GM23338 (cell line): Measurements from ENCODE around the gene ACSBG1.

Experiments
- CREB1 ChIP-seq: fragments of 250-450 bp; sonication (Bioruptor Pico); IDR thresholded peaks from 2 replicates; pipeline ENCODE4 v1.5.0; 2020; ENCODE audit warnings: low read depth, mild to moderate bottlenecking, moderate library complexity
- EZH2 ChIP-seq: fragments of 200-600 bp; sonication (generic); IDR thresholded peaks from one replicate; pipeline ENCODE4 v1.8.0; 2017; ENCODE audit warnings: antibody characterized with exemption, mild to moderate bottlenecking, low read depth; ENCODE audit not compliant: unreplicated experiment
- EZH2phosphoT487 ChIP-seq: fragments of 200-600 bp; sonication (generic); IDR thresholded peaks from one replicate; pipeline ENCODE4 v1.8.1; 2018; ENCODE audit warnings: antibody characterized with exemption; ENCODE audit not compliant: unreplicated experiment
- JUNB ChIP-seq: IDR thresholded peaks from one replicate; pipeline ENCODE4 v1.6.1; 2016; ENCODE audit warnings: antibody characterized with exemption; ENCODE audit not compliant: unreplicated experiment
- NANOG ChIP-seq: IDR thresholded peaks from 2 replicates; pipeline ENCODE4 v1.6.1; 2016; ENCODE audit warnings: antibody characterized with exemption, borderline replicate concordance
- POLR2AphosphoS5 ChIP-seq: IDR thresholded peaks from 2 replicates; pipeline ENCODE4 v1.6.1; 2016; ENCODE audit warnings: antibody characterized with exemption, low read depth
- REST ChIP-seq: IDR thresholded peaks from one replicate; pipeline ENCODE4 v1.6.1; 2018; ENCODE audit warnings: antibody characterized with exemption; ENCODE audit not compliant: unreplicated experiment
- STAT1 ChIP-seq: IDR thresholded peaks from one replicate; pipeline ENCODE4 v1.6.1; 2016; ENCODE audit warnings: antibody characterized with exemption; ENCODE audit not compliant: unreplicated experiment
- ZNF114 ChIP-seq: fragments of 250-450 bp; sonication (Bioruptor Pico); IDR thresholded peaks from 2 replicates; pipeline ENCODE4 v1.5.0; 2020; ENCODE audit warnings: mild to moderate bottlenecking, moderate library complexity
- ZNF331 ChIP-seq: fragments of 250-450 bp; sonication (Bioruptor Pico); IDR thresholded peaks from 2 replicates; pipeline ENCODE4 v1.5.0; 2020; ENCODE audit warnings: low read depth, mild to moderate bottlenecking, moderate library complexity
- TF ChIP-seq, protein P1 (sequence below), 2 experiments: fragments of 200-600 bp in 1 of 2; sonication (generic) in 1 of 2; conservative IDR thresholded peaks; 2 replicates each; pipeline versions ENCODE4 v1.5.1 to v1.6.1; 2016 to 2017; ENCODE audit warnings: antibody characterized with exemption in 2 of 2, low read depth in 2 of 2, mild to moderate bottlenecking in 2 of 2, moderate library complexity in 1 of 2
- TF ChIP-seq, protein P2 (sequence below): IDR thresholded peaks from 2 replicates; pipeline ENCODE4 v1.6.1; 2016; ENCODE audit warnings: antibody characterized with exemption

DNA sequence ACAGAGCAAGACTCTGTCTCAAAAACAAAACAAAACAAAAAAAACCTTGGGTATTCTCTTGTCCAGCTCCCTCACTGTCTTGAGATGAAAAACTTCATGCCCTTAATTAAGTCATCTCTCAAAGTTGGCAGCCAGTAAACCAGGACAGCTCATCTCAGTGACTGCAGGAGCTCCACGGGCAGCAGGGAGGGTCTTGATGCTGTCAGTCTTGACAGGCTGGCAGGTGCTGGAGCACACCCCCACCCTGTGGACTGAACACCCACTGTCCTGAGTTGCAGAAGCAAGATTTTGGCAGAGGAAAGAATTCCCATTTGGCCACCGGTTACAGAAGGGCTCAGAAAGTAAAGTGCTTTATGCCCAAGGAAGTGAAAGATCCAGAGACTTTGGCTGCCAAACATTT, 38.0 kb upstream of the ACSBG1 start:
- TF ChIP-seq, protein P1, sequence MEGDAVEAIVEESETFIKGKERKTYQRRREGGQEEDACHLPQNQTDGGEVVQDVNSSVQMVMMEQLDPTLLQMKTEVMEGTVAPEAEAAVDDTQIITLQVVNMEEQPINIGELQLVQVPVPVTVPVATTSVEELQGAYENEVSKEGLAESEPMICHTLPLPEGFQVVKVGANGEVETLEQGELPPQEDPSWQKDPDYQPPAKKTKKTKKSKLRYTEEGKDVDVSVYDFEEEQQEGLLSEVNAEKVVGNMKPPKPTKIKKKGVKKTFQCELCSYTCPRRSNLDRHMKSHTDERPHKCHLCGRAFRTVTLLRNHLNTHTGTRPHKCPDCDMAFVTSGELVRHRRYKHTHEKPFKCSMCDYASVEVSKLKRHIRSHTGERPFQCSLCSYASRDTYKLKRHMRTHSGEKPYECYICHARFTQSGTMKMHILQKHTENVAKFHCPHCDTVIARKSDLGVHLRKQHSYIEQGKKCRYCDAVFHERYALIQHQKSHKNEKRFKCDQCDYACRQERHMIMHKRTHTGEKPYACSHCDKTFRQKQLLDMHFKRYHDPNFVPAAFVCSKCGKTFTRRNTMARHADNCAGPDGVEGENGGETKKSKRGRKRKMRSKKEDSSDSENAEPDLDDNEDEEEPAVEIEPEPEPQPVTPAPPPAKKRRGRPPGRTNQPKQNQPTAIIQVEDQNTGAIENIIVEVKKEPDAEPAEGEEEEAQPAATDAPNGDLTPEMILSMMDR (conservative IDR thresholded peaks at IDR 0.05; ENCODE audit: low read depth in 2 of 2) = no peak
- TF ChIP-seq EZH2 (no peak), POLR2AphosphoS5 (no peak), REST (no peak), CREB1 (CRISPR knock-in tag) (no peak), ZNF114 (CRISPR knock-in tag) (no peak), EZH2phosphoT487 (no peak), STAT1 (no peak), JUNB (no peak), ZNF331 (CRISPR knock-in tag) (no peak), NANOG (no peak)
- TF ChIP-seq, protein P2, sequence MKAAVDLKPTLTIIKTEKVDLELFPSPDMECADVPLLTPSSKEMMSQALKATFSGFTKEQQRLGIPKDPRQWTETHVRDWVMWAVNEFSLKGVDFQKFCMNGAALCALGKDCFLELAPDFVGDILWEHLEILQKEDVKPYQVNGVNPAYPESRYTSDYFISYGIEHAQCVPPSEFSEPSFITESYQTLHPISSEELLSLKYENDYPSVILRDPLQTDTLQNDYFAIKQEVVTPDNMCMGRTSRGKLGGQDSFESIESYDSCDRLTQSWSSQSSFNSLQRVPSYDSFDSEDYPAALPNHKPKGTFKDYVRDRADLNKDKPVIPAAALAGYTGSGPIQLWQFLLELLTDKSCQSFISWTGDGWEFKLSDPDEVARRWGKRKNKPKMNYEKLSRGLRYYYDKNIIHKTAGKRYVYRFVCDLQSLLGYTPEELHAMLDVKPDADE = no peak
